Stimulated activated CD8-positive, alpha-beta memory T cell treated with anti-CD3 and anti-CD28 coated beads, Interleukin-15, amount 100 ng/mL, for 24 hours (primary cell): ENCODE data around the gene CDK6.

Experiments
- DNase-seq: peaks from one replicate; pipeline ENCODE4 v3.0.0-alpha.2; 2020; ENCODE audit warnings: low read depth

Gene CDK6

GRCh38 chr7:92586841-92587240 is 249.5 kb downstream of the CDK6 start:
- no peak for DNase-seq

- no peak for DNase-seq
These were observed 250.0 kb downstream of the CDK6 start for GRCh38 chr7:92586403-92586802.

GRCh38 chr7:92584953-92585352 is 251.4 kb downstream of the CDK6 start:
- DNase-seq, result no peak

GRCh38 chr7:92582948-92583347 is 253.4 kb downstream of the CDK6 start:
- DNase-seq, result no peak

GRCh38 chr7:92576296-92576695 is 260.1 kb downstream of the CDK6 start:
- DNase-seq, result no peak

- DNase-seq, result no peak
These were observed 267.2 kb downstream of the CDK6 start for GRCh38 chr7:92569137-92569536.

GRCh38 chr7:92567460-92567859 is 268.9 kb downstream of the CDK6 start:
- DNase-seq, result no peak

GRCh38 chr7:92563345-92563744 is 273.0 kb downstream of the CDK6 start:
- DNase-seq, result no peak

- no peak for DNase-seq
These were observed 275.8 kb downstream of the CDK6 start for GRCh38 chr7:92560602-92561001.

- DNase-seq, result no peak
These were observed 278.5 kb downstream of the CDK6 start for GRCh38 chr7:92557808-92558362.

- DNase-seq, result no peak
These were observed 279.1 kb downstream of the CDK6 start for GRCh38 chr7:92557249-92557648.
